ENCODE measurements around the gene PACSIN1.

The PACSIN1 gene, protein sequence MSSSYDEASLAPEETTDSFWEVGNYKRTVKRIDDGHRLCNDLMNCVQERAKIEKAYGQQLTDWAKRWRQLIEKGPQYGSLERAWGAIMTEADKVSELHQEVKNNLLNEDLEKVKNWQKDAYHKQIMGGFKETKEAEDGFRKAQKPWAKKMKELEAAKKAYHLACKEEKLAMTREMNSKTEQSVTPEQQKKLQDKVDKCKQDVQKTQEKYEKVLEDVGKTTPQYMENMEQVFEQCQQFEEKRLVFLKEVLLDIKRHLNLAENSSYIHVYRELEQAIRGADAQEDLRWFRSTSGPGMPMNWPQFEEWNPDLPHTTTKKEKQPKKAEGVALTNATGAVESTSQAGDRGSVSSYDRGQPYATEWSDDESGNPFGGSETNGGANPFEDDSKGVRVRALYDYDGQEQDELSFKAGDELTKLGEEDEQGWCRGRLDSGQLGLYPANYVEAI

DNA sequence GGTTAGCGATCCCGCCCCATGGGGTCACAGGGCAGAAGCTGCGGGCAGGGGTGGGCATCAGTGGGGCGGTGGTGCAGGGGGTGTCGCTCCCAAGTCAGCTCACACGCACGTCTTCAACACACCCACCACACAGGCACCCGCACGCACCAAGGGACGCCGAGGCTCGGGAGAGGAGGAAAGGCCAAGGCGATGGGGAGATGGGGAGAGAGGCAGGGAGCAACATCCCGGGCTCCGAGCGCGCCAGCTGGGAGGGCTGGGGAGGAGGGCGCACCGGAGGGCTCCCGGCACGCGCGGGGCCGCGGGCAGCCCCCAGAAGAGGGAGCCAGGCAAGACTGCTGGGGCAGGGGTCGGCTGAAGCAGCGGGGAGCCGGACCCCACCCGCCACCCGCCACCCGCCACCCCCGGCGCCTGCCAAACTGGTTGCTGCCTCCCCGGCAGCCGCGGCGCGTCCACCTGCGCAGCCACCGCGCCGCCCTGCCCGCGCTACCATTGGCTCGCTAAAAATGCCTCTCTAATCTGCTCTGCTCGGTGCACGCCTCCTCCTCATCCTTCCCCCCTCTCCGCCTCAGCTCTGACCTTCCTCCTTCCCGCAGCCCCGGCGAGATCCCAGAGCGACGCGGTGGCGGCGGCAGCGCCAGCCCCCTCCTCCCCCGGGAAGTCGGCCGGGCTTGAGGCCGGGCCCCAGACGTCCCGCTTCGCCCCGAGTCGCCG, at the start of gene PACSIN1:
TSS of gene PACSIN1 (plus strand) at position 546 of the 711 bp plus-strand sequence. CDS start 60,230 bp downstream, outside the sequence.
- in situ Hi-C loops (cut with MboI; ENCODE audit: low sequenced_read_pairs): no loop called here

DNA sequence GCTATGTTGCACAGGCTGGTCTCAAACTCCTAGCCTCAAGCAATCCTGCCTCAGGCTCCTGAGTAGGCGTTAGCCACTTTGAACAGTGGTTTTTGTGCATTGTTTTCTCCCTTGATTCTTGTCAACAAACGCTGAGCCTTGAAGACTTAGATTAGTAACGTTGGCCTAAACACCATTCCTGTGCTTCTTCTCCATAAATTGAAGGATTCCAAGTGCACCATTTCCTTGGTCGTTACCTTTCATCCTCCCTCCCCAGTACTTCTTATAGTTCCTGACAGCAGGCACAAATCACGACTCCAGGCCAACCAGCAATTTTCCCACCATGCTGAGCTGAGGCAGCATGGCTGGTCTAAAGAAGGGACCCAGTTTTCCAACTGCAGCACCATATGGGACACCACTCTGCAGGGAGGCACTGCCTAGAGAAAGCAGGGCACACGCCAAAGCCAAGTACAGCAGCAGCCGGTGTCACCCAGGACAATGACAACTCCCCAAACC, 49.0 kb upstream of the PACSIN1 start:
- in situ Hi-C loops (cut with MboI; ENCODE audit: low sequenced_read_pairs): loop anchor here (5.0 to 10.0 kb wide), 2 partner anchors 170 to 222 kb away; partner anchors contain the start of gene SMIM29

GRCh38 chr6:34418367-34418766, 47.5 kb upstream of the PACSIN1 start:
- in situ Hi-C loops (cut with MboI; ENCODE audit: low sequenced_read_pairs): loop anchor here (5.0 to 10.0 kb wide), 2 partner anchors 171 to 224 kb away; partner anchors contain the start of gene SMIM29

GRCh38 chr6:34423254-34423653, 42.6 kb upstream of the PACSIN1 start:
- in situ Hi-C loops (cut with MboI; ENCODE audit: low sequenced_read_pairs): no loop called here

DNA sequence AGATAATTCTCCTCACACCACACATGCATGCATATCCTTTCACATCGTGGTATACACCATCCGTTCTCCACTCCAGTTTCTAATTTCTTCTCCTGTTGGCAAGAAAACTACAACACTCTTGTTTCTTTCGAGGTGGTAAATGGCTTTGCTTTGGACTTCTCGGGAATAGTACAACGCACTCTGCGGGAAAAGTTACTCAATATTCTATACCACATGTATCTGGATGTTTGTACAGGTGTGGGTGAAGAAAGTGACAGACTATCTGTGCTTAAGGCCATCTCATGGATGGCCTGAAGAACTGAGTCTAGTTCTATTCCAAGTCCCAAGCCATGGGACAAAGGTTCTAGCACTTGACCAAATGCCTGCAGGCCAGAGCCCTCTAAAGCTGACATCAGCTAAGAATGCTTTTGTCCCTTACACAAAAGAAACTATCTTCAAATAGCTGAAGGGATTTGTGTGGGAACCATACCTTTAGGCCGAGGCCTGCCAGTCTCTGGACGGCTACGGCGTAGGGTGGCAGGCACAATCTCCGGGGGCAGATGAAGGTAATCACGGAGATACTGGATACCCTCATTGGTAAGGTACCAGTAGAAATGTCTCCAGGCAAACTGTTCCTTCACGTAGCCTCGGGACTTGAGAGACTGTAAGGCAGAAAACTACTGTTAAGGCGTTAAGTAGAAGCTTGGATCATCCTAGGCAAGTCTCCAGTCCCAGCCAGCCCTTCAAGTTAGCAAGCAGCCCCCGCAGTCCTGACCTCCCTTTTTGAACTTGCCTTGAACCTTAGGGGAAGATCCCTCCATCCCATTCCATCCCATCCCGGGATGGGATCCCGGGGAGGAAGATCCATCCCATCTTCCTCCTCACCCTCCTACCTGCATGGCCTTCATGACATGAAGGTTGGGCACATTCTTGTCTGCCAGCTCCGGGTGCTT, 41.4 kb upstream of the PACSIN1 start:
- in situ Hi-C loops (cut with MboI; ENCODE audit: low sequenced_read_pairs): no loop called here

- in situ Hi-C loops (cut with MboI; ENCODE audit: low sequenced_read_pairs): no loop called here
Measured at GRCh38 chr6:34425132-34425497, 40.8 kb upstream of the PACSIN1 start.

GRCh38 chr6:34425498-34426410, 40.1 kb upstream of the PACSIN1 start, which contains the start of gene RPS10:
RPS10 (minus strand) TSS chr6:34426069; CDS start chr6:34425221, 848 bp downstream.
- in situ Hi-C loops (cut with MboI; ENCODE audit: low sequenced_read_pairs): no loop called here

DNA sequence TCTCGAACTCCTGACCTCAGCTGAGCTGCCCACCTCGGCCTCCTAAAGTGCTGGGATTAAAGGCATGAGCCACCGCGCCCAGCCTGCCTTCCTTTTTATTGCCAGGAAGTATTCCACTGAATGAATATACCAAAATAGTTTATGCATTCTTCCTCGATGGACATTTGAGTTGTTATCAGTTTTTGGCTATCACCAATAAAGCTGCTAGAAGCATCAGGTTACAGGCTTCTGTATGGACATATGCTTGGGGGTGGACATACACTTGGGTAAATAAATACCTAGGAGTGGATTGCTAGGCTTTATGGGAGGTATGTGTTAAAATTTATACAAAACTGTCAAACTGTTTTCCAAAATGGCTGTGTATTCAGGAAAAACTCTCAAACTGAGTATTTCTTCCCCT, 30.0 kb upstream of the PACSIN1 start:
- in situ Hi-C loops (cut with MboI; ENCODE audit: low sequenced_read_pairs): no loop called here

GRCh38 chr6:34436803-34437643, 28.9 kb upstream of the PACSIN1 start:
- in situ Hi-C loops (cut with MboI; ENCODE audit: low sequenced_read_pairs): no loop called here

DNA sequence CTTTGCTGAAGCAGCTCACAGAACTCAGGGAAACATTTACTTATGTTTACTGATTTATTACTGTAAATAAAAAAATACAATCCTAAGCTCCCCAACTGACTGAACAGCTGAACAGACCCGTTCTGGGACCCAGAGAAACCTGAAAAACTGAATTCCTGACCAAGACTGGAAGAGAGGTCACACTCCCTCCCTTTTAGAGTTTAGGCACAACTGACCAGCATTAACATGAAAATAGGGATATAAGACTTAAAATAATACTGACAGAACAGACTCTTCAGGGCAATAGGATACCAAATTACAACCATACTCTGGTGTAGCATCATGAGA, 28.3 kb upstream of the PACSIN1 start:
- in situ Hi-C loops (cut with MboI; ENCODE audit: low sequenced_read_pairs): no loop called here

GRCh38 chr6:34438705-34439104, 27.2 kb upstream of the PACSIN1 start:
- in situ Hi-C loops (cut with MboI; ENCODE audit: low sequenced_read_pairs): no loop called here

DNA sequence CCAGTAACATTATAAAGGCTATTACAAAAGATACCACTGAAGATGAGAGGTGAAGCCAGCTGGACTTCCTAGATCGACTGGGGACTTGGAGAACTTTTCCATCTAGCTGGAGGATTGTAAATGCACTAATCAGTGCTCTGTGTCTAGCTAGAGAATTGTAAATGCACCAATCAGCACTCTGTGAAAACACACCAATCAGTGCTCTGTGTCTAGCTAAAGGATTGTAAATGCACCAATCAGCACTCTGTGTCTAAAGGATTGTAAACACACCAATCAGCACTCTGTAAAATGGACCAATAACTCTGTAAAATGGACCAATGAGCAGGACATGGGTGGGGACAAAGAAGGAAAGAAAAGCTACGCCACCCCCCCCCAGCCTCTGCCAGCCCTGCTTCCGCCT, 26.4 kb upstream of the PACSIN1 start:
- in situ Hi-C loops (cut with MboI; ENCODE audit: low sequenced_read_pairs): no loop called here

DNA sequence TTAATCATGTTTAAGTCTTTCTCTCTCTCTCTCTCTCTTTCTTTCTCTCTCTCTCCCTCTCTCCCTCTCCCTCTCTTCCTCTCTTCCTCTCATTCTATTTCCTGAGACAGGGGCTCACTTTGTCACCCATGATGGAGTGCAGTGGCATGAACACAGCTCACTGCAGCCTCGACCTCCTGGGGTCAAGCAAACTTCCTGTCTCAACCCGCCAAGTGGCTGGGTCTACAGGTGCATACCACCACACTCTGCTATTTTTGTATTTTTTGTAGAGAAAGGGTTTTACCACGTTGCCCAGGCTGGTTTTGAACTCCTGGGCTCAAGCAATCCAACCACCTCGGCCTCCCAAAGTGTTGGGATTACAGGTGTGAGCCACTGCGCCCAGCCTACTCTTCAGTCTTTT, 24.4 kb upstream of the PACSIN1 start:
- in situ Hi-C loops (cut with MboI; ENCODE audit: low sequenced_read_pairs): no loop called here

- in situ Hi-C loops (cut with MboI; ENCODE audit: low sequenced_read_pairs): no loop called here
Measured at GRCh38 chr6:34445313-34445860, 20.5 kb upstream of the PACSIN1 start.

GRCh38 chr6:34447386-34447785, 18.5 kb upstream of the PACSIN1 start:
- in situ Hi-C loops (cut with MboI; ENCODE audit: low sequenced_read_pairs): no loop called here

GRCh38 chr6:34447910-34448309, 18.0 kb upstream of the PACSIN1 start:
- in situ Hi-C loops (cut with MboI; ENCODE audit: low sequenced_read_pairs): no loop called here

DNA sequence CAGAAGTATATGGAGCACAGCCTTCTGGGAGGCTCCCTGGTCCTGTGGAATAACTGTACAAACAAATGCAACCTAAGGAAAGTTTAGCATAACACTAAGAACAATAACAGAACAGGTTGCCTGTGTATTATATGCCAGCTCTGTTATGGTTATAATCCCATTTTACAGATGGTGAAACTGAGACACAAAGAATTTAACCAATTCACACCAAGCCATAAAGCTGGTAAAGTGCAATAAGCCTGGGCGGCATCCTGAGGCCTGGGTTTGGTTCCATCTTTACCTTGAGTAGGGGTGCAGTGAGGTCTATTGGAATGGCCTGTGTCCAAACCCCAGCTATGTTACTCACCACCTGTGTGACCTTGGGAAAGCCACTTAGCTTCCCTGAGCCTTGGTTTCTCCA, 14.7 kb upstream of the PACSIN1 start:
- in situ Hi-C loops (cut with MboI; ENCODE audit: low sequenced_read_pairs): loop anchor here (10.0 kb wide), 1 partner anchor 154 kb away; no protein-coding TSS in a partner anchor

GRCh38 chr6:34455831-34456230, 10.0 kb upstream of the PACSIN1 start:
- in situ Hi-C loops (cut with MboI; ENCODE audit: low sequenced_read_pairs): loop anchor here (10.0 kb wide), 1 partner anchor 149 kb away; no protein-coding TSS in a partner anchor
